Measurements from ENCODE around the gene PACRG.

Gene PACRG

DNA sequence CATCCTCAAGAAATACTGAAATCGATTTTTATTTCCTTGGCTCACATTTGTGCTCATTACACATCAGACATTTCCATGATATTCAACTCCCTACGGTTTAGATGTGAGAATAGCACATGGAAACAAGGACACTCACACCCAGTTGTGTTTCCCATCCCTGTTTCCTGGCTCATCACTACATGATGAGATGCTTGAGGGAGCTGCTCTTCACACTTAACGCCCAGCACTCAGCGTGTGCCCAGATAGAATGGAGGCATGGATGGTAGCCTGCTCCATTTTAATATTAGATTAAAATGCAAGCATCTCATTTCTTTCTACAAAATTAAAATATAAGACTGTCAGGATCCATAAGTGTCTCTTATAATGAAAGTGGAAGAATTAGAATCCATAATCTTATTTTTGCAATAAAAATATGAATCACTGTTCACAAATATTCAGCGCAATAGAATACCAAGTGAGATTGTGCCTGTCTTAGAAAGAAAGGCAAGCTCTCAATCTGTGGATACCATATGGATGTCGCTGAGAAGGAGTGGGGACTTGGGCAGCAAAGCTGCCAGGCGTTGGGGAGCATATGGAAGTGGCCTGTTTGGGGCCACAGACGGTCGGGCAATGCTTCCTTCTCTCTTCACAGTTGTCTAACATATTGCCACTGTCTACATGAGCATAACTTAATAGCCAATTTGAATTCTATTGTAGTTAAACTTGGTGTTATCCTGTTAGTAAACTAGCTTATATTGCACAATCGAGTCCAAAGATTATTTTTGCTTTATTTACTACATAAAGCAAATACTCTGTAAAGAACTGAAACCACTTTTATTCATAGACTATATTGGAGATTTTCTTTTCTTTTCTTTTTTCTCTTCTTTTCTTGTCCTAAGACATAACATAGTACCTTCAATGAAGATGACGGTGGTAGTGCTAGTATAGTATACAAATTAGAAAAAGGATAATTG lies 479.9 kb downstream of the PACRG start:
- peaks cover 15% of the 10 kb centered on the region; the same call in 1 of the 2 replicates for H3K9me3 ChIP-seq (ENCODE audit: insufficient read depth, low read length)
- H3K27me3 ChIP-seq (ENCODE audit: insufficient read depth, insufficient read length) = no peaks in the 10 kb centered on the region
- no peak overlapping the region for H3K9ac ChIP-seq (ENCODE audit: insufficient read length, low read depth)
- no peaks in the 10 kb centered on the region for H3K36me3 ChIP-seq (ENCODE audit: insufficient read depth, insufficient read length, low read length)
- no peak overlapping the region for H3K4me3 ChIP-seq (ENCODE audit: insufficient read length, low read depth)
- H3K4me1 ChIP-seq (ENCODE audit: insufficient read depth, insufficient read length) = no peaks in the 10 kb centered on the region
- DNase-seq (ENCODE audit: low read depth, low spot score) = no peak
- TF ChIP-seq ZNF274 (IDR thresholded peaks at IDR 0.05; ENCODE audit: low read depth, low read length) (no peak), SUZ12 (IDR thresholded peaks at IDR 0.05; ENCODE audit: extremely low read depth, insufficient read depth, insufficient read length) (no peak), YY1 (IDR thresholded peaks at IDR 0.05; ENCODE audit: insufficient read depth, insufficient read length) (no peak)

DNA sequence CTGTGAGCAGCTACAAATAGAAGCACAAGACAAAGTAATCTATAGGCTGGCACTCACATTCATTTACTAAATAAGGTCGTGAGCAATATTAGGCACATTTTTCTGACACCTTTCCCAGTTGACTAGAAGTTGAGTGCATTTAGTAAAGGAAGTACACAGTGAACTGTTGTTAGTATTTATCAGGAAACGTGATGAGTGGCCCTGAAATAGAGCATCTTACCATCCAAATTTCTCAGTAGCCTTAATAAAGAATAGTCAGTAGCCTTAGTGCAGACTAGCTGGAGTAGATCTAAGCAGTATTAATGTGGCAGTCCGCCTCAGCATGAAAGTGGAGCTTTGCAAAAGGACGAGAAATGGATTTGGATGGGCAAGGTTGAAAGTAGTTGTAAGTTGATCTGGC lies 481.2 kb downstream of the PACRG start:
- H3K36me3 ChIP-seq (ENCODE audit: insufficient read depth, insufficient read length, low read length) = no peaks in the 10 kb centered on the region
- H3K4me3 ChIP-seq (ENCODE audit: insufficient read length, low read depth) = no peak overlapping the region
- no peak overlapping the region for H3K9ac ChIP-seq (ENCODE audit: insufficient read length, low read depth)
- H3K4me1 ChIP-seq (ENCODE audit: insufficient read depth, insufficient read length) = no peaks in the 10 kb centered on the region
- no peak for TF ChIP-seq SUZ12 (IDR thresholded peaks at IDR 0.05; ENCODE audit: extremely low read depth, insufficient read depth, insufficient read length)
- TF ChIP-seq YY1 (IDR thresholded peaks at IDR 0.05; ENCODE audit: insufficient read depth, insufficient read length) = no peak
- no peak for TF ChIP-seq ZNF274 (IDR thresholded peaks at IDR 0.05; ENCODE audit: low read depth, low read length)
- H3K9me3 ChIP-seq (ENCODE audit: insufficient read depth, low read length) = peaks cover 15% of the 10 kb centered on the region; the same call in 1 of the 2 replicates
- H3K27me3 ChIP-seq (ENCODE audit: insufficient read depth, insufficient read length) = no peaks in the 10 kb centered on the region
- DNase-seq (ENCODE audit: low read depth, low spot score) = no peak

DNA sequence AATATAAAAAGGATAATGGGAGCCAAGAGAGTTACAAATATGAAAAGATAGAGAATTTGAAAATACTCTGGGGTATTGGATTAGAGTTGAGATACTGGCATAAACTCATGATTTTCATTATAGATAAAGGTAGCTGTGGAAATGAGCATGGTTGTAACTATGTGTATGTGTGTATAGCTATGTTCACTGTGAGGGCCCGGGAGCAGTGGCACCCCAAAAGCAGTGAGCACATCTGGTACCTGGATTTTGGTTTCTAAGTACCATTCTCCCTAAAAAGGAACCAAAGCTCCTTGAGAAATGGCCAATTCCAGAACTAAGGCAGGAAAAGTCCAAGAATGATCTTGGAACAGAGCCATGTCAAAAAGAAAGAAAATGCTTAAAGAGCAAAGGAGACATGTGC lies 484.3 kb downstream of the PACRG start:
- H3K36me3 ChIP-seq (ENCODE audit: insufficient read depth, insufficient read length, low read length) = no peaks in the 10 kb centered on the region
- no peaks in the 10 kb centered on the region for H3K4me1 ChIP-seq (ENCODE audit: insufficient read depth, insufficient read length)
- H3K4me3 ChIP-seq (ENCODE audit: insufficient read length, low read depth) = no peak overlapping the region
- H3K9me3 ChIP-seq (ENCODE audit: insufficient read depth, low read length) = peaks cover 11% of the 10 kb centered on the region; the same call in 1 of the 2 replicates
- TF ChIP-seq SUZ12 (IDR thresholded peaks at IDR 0.05; ENCODE audit: extremely low read depth, insufficient read depth, insufficient read length) = no peak
- TF ChIP-seq ZNF274 (IDR thresholded peaks at IDR 0.05; ENCODE audit: low read depth, low read length) = no peak
- no peak for TF ChIP-seq YY1 (IDR thresholded peaks at IDR 0.05; ENCODE audit: insufficient read depth, insufficient read length)
- H3K9ac ChIP-seq (ENCODE audit: insufficient read length, low read depth) = no peak overlapping the region
- H3K27me3 ChIP-seq (ENCODE audit: insufficient read depth, insufficient read length) = no peaks in the 10 kb centered on the region
- DNase-seq (ENCODE audit: low read depth, low spot score) = no peak

DNA sequence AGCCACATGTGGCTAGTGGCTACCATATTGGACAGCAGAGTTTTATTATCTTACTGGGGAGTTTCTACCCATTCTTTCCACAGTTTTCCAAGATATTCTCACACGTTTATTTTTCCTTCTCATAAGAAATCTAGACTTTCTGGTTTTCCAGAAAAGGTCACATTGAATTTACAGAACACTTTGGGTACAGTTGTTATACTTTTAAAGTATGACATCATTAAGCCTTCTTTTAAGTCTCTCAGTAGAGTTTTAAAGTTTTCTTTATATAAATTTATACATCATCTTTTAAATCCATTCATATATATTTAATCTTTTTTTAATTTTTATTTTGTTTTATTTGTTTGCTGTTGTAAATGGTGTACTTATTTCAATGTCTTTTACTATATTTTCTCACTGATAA lies 486.5 kb downstream of the PACRG start:
- Histone ChIP-seq H3K36me3 (ENCODE audit: insufficient read depth, insufficient read length, low read length) (no peaks in the 10 kb centered on the region), H3K9ac (ENCODE audit: insufficient read length, low read depth) (no peak overlapping the region), H3K27me3 (ENCODE audit: insufficient read depth, insufficient read length) (no peaks in the 10 kb centered on the region), H3K4me3 (ENCODE audit: insufficient read length, low read depth) (no peak overlapping the region), H3K4me1 (ENCODE audit: insufficient read depth, insufficient read length) (no peaks in the 10 kb centered on the region), H3K9me3 (ENCODE audit: insufficient read depth, low read length) (peaks cover 11% of the 10 kb centered on the region; the same call in 1 of the 2 replicates)
- DNase-seq (ENCODE audit: low read depth, low spot score) = no peak
- TF ChIP-seq SUZ12 (IDR thresholded peaks at IDR 0.05; ENCODE audit: extremely low read depth, insufficient read depth, insufficient read length) (no peak), YY1 (IDR thresholded peaks at IDR 0.05; ENCODE audit: insufficient read depth, insufficient read length) (no peak), ZNF274 (IDR thresholded peaks at IDR 0.05; ENCODE audit: low read depth, low read length) (no peak)

DNA sequence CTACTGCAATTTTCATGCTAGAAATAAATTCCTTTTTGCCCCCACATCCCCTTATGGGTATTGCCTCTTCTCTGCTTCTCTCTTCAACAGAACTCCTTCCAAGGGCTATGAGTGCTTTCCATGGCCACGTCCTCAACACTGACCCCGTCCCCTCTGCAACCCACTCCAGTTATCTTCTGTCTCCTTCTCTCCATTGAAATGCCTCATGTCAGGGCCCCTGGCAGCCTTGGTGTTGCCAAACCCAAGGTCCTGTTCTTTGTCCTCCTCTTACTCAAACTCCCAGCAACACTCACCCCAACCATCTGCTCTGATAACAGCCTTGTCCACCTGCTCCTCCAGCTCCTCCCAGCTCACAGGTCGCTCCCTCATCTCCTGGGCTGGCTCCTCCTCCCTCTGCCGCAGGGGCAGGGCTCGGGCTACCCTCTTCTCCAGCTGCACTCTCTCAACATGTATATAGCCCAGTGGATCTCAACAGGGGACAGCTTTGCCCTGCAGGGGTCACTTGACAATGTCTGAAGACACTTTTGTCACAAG lies 490.7 kb downstream of the PACRG start:
- Histone ChIP-seq H3K4me1 (ENCODE audit: insufficient read depth, insufficient read length) (no peaks in the 10 kb centered on the region), H3K9me3 (ENCODE audit: insufficient read depth, low read length) (no peaks in the 10 kb centered on the region), H3K36me3 (ENCODE audit: insufficient read depth, insufficient read length, low read length) (no peaks in the 10 kb centered on the region), H3K4me3 (ENCODE audit: insufficient read length, low read depth) (no peak overlapping the region), H3K27me3 (ENCODE audit: insufficient read depth, insufficient read length) (no peaks in the 10 kb centered on the region), H3K9ac (ENCODE audit: insufficient read length, low read depth) (no peak overlapping the region)
- TF ChIP-seq YY1 (IDR thresholded peaks at IDR 0.05; ENCODE audit: insufficient read depth, insufficient read length) (no peak), ZNF274 (IDR thresholded peaks at IDR 0.05; ENCODE audit: low read depth, low read length) (no peak), SUZ12 (IDR thresholded peaks at IDR 0.05; ENCODE audit: extremely low read depth, insufficient read depth, insufficient read length) (no peak)
- DNase-seq (ENCODE audit: low read depth, low spot score) = no peak

DNA sequence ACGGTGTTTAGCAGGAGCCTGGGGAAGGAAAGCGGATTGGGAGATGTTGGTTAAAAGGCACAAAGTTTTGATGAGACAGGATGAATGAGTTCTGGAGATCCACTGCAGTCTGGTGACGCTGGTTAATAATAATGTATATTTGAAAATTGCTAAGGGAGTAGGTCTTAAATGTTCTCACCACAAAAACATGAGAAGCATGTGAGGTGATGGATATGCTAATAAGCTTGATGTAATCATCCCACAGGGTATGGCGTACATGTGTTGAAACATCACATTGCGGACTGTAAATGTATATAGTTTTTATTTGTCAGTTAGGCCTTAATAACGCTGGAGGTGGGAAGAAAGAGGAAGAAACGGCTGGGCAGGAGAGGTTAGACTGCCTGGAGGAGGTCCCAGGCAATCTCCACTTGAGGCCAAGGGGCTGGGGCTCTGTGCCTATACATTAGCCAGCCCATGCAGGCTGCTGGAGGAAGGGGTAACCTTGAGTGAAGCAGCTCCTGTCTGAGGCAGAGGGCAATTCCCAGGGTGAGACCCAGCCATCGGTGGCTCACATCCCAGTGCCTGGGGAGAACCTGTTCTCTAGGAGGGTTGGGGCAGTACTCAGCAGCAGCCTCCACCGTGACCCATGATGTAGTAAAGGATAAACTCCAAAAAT lies 498.5 kb downstream of the PACRG start:
- Histone ChIP-seq H3K36me3 (ENCODE audit: insufficient read depth, insufficient read length, low read length) (no peaks in the 10 kb centered on the region), H3K27me3 (ENCODE audit: insufficient read depth, insufficient read length) (no peaks in the 10 kb centered on the region), H3K9me3 (ENCODE audit: insufficient read depth, low read length) (no peaks in the 10 kb centered on the region), H3K9ac (ENCODE audit: insufficient read length, low read depth) (no peak overlapping the region), H3K4me3 (ENCODE audit: insufficient read length, low read depth) (no peak overlapping the region), H3K4me1 (ENCODE audit: insufficient read depth, insufficient read length) (no peaks in the 10 kb centered on the region)
- TF ChIP-seq SUZ12 (IDR thresholded peaks at IDR 0.05; ENCODE audit: extremely low read depth, insufficient read depth, insufficient read length) (no peak), ZNF274 (IDR thresholded peaks at IDR 0.05; ENCODE audit: low read depth, low read length) (no peak), YY1 (IDR thresholded peaks at IDR 0.05; ENCODE audit: insufficient read depth, insufficient read length) (no peak)
- DNase-seq (ENCODE audit: low read depth, low spot score) = no peak

All from NT2/D1 (cell line).